Activated CD4-positive, alpha-beta T cell treated with anti-CD3 and anti-CD28 coated beads, Interleukin-2, amount 10 ng/mL, durations not matched to agents 24 days and 14 days (primary cell): Measurements from ENCODE around the gene GSE1. TPM values are rescaled to one million over a fixed set of nuclear protein-coding genes. Genes with fewer than 3 reads are reported as not detected.

Experiments used
- DNase-seq: peaks from one replicate; pipeline ENCODE4 v3.0.0; 2022
- H3K27ac Mint-ChIP-seq: one replicate; pipeline ENCODE4 v1.8.0; 2022; ENCODE audit warnings: mild to moderate bottlenecking, mixed read lengths
- H3K27me3 Mint-ChIP-seq: one replicate; pipeline ENCODE4 v1.8.0; 2022; ENCODE audit warnings: mixed read lengths
- H3K36me3 Mint-ChIP-seq: one replicate; pipeline ENCODE4 v1.8.0; 2022; ENCODE audit warnings: low read depth, mild to moderate bottlenecking, mixed read lengths
- H3K4me1 Mint-ChIP-seq: one replicate; pipeline ENCODE4 v1.8.0; 2021; ENCODE audit warnings: mixed read lengths
- H3K4me3 Mint-ChIP-seq: one replicate; pipeline ENCODE4 v1.8.0; 2022; ENCODE audit warnings: mild to moderate bottlenecking, moderate library complexity, mixed read lengths
- H3K9me3 Mint-ChIP-seq: one replicate; pipeline ENCODE4 v1.8.0; 2021; ENCODE audit warnings: mixed read lengths
- intact Hi-C: fragments of 100-400 bp; cut with micrococcal nuclease; formaldehyde crosslinking; loops from one replicate; pipeline ENCODE4 v1.15.1; 2023
- total RNA-seq: library from RNA; stranded (reverse); gene quantifications from 2 replicates; pipeline ENCODE4 v1.2.3, GENCODE V29; 2022

The GSE1 gene
- total RNA-seq, 1 donor from 2014 or later, result 37.5 TPM

DNA sequence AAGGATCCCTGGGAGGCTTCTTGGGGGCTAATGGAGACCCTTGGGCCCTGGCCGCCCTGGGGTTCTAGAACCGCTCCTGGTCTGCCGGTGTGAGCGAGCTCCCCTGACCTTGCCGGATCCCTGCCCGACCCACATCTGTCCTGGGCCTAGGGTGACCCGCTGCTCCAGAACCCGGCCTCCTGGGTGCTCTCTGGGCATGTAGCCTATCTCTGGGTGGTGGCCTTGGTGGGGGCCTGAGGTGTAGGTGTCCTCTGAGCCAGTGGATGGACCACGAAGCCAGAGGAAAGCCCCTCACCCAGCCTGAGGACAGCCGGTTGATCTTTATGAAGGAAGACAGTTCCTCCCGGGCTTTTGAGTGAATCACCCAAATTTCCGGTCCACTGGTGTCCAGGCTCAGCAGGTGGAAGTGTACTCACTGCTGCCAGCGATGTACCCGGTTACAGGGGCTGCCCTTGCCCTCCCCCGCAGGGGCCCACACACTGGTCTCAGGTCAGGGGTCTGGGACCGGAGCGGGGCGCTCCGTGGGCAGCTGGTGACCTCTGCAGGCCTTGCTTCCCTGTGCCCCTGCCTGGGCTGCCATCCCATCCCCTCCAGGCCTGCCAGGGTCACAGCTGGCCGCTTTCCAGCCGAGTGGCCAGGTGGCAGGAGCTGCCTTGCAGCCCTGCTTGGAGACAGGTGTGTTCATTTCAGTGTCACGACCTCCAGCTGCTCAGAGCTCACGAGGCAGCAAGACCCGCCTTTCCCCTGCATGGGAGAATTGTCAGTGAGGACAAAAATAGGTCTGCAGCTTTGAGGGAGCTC, 10.5 kb upstream of the GSE1 start:
- H3K27me3 Mint-ChIP-seq, result no peaks in the 10 kb centered on the region
- H3K36me3 Mint-ChIP-seq, result no peaks in the 10 kb centered on the region
- H3K9me3 Mint-ChIP-seq, result no peaks in the 10 kb centered on the region
- no peak overlapping the region for H3K4me3 Mint-ChIP-seq
- H3K27ac Mint-ChIP-seq, result no peak overlapping the region
- H3K4me1 Mint-ChIP-seq, result peaks cover 2% of the 10 kb centered on the region
- intact Hi-C loops, result no loop called here
- no peak for DNase-seq

GRCh38 chr16:85603203-85603755, 9.8 kb upstream of the GSE1 start:
- Mint-ChIP-seq H3K27me3 (no peaks in the 10 kb centered on the region), H3K4me1 (peaks cover 2% of the 10 kb centered on the region), H3K27ac (no peak overlapping the region), H3K9me3 (no peaks in the 10 kb centered on the region), H3K36me3 (no peaks in the 10 kb centered on the region), H3K4me3 (no peak overlapping the region)
- intact Hi-C loops, result no loop called here
- no peak for DNase-seq

DNA sequence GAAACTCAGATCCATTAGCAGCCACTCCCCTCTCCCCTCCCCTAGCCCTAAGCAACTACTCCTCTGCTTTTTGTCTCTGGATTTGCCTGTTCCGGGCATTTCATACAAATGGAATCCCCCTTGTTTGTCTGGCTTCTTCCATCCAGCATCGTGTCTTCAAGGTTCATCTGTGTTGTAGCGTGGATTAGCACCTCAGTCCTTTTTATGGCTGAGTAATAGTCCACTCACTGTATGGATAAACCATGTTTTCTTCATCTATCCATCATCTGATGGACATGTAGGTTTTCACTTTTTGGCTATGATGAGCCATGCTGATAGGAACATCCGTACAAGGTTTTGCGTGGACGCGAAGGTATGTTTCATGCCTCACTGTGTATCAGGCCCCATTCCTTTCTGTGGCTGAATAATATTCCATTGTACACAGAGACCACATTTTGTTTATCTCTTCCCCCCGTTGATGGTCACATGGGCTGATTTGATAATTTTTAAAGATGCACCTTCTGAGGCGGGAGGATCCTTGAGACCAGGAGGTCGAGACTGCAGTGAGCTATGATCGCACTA, 8.9 kb upstream of the GSE1 start:
- no peaks in the 10 kb centered on the region for H3K36me3 Mint-ChIP-seq
- H3K9me3 Mint-ChIP-seq, result no peaks in the 10 kb centered on the region
- no peaks in the 10 kb centered on the region for H3K27me3 Mint-ChIP-seq
- no peak overlapping the region for H3K4me3 Mint-ChIP-seq
- intact Hi-C loops, result no loop called here
- no peak overlapping the region for H3K27ac Mint-ChIP-seq
- no peak for DNase-seq
- peaks cover 5% of the 10 kb centered on the region for H3K4me1 Mint-ChIP-seq

DNA sequence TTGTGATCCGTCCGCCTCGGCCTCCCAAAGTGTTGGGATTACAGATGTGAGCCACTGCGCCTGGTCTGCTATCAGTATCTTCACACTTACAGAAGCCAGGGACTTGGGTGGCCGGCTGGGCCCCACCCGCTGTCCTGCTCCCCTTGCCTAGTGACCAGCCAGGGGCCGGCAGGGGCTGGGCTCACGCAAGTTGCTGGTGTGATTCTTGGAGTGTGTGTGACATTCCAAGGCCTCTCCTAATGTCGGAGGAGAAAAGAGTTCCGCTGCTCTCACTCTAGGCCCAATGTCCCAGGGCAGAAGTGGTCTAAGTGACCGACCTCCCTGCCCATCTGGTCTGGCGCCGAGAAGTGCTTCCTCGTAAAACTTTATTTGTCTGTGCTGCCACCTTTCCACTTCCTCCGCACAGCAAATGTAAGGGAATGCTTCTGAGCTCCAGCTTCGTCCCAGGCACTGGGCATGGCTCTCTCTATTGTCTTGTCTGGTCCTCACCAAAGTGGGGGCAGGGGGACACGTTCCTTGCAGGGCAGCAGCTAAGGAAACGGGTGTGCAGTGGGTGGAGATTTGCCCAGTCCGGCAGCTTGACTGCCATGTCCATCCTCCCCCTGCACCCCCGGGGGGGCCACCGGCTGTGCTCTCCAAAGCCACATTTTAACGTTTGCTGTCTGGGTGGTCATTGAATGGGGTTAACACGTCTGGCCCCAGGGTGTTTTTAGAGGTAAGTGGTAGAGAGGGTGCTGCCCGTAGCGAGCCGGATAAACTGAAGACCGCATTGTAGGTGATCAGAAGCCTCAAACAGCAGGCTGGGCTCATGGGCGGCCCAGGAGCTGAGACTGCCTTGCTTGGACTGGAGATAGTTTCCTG, 7.8 kb upstream of the GSE1 start:
- H3K36me3 Mint-ChIP-seq, result no peaks in the 10 kb centered on the region

GRCh38 chr16:85605912-85606841, 6.9 kb upstream of the GSE1 start:
- Mint-ChIP-seq H3K27ac (no peak overlapping the region), H3K9me3 (no peaks in the 10 kb centered on the region), H3K27me3 (peaks cover 1% of the 10 kb centered on the region), H3K36me3 (no peaks in the 10 kb centered on the region), H3K4me1 (peaks cover 16% of the 10 kb centered on the region), H3K4me3 (no peak overlapping the region)
- no peak for DNase-seq
- intact Hi-C loops, result no loop called here

More for the DNA sequence above, 7.8 kb upstream of the GSE1 start:
- Mint-ChIP-seq H3K4me3 (no peak overlapping the region), H3K27ac (no peak overlapping the region), H3K27me3 (no peaks in the 10 kb centered on the region), H3K4me1 (peaks cover 14% of the 10 kb centered on the region), H3K9me3 (no peaks in the 10 kb centered on the region)
- intact Hi-C loops, result no loop called here
- DNase-seq, result no peak

DNA sequence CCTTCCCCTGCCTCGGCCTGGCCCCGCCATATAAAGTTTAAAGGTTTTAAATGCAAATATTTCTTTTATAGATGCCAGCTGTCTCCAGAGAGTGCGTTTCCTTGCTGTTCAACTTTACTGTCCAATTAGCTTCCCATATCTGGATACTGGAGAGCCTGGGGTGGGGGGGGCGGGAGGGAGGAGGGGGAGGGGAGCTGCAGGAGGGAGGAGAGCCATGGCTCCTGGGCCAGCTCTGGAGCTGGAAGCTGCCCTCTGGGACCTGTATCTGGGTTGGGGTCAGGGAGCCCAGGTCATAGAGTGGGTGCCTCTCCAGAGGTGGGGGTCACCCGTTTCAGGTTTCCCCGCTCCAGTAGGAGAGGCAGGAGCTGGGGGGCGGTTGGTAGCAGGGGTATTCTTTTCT, 6.2 kb upstream of the GSE1 start:
- no peaks in the 10 kb centered on the region for H3K36me3 Mint-ChIP-seq
- H3K27ac Mint-ChIP-seq, result no peak overlapping the region
- no peak for DNase-seq
- H3K27me3 Mint-ChIP-seq, result peaks cover 1% of the 10 kb centered on the region
- intact Hi-C loops, result no loop called here
- H3K4me1 Mint-ChIP-seq, result peaks cover 16% of the 10 kb centered on the region
- no peak overlapping the region for H3K4me3 Mint-ChIP-seq
- H3K9me3 Mint-ChIP-seq, result no peaks in the 10 kb centered on the region

GRCh38 chr16:85607321-85607765, 5.8 kb upstream of the GSE1 start:
- intact Hi-C loops, result no loop called here
- H3K36me3 Mint-ChIP-seq, result no peaks in the 10 kb centered on the region
- peaks cover 1% of the 10 kb centered on the region for H3K27me3 Mint-ChIP-seq
- no peaks in the 10 kb centered on the region for H3K9me3 Mint-ChIP-seq
- DNase-seq, result peak; percentile 62
- H3K4me1 Mint-ChIP-seq, result peaks cover 16% of the 10 kb centered on the region
- no peak overlapping the region for H3K27ac Mint-ChIP-seq
- no peak overlapping the region for H3K4me3 Mint-ChIP-seq

DNA sequence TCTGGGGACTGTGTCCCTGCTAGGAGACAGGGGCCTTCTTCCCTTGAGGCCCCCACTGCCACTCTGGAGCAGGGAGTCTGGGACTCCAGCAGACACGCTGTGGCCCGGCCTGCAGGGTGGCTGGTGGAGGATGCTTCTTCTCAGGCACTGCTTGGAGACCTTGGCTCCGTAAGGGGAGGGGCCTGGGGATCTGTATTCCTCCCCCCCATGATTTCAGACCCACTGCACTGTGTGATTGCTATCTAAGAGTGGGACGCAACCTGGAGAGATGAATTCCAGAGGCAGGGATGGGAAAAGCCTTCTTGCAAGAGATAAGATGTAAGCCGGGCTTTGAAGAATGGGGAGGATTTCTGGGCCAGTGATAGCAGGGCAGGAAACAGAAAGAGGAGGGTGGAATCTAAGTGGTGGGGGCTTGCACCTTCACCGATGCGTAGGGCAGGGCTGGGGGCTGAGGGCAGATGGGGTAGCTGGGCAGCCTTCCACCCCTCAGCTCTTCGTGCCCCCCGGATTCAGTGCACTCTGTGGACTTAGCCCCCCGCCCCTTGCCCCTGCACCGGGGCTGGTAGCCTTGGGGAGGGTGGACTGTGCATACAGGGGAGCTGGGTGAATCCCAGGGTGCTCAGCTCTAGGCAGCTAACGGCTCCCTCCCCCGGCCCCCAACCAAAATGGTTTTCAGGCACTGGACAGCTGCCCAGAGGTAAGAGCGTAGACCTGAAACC, 5.2 kb upstream of the GSE1 start:
- Mint-ChIP-seq H3K36me3 (no peaks in the 10 kb centered on the region), H3K27me3 (peaks cover 1% of the 10 kb centered on the region), H3K27ac (no peak overlapping the region), H3K4me1 (peaks cover 16% of the 10 kb centered on the region), H3K4me3 (no peak overlapping the region), H3K9me3 (no peaks in the 10 kb centered on the region)
- intact Hi-C loops, result no loop called here
- DNase-seq, result no peak

DNA sequence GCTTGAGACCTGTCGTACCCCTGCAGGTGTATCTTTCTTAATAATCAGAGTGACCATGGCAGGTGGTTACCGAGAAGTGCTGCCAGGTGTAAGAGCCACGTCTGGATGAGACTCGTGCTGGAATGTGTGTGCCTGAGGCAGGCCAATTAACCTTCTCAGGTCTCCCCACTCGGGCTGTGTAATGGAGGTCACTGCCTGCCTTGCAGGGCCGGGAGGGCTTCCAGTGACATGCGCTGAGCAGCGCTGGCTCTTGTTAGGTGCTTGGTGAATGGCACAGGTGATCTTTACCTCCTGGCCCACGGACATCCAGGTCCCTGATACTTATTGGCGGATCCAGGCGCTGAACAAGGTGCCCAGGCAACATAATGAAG, 4.6 kb upstream of the GSE1 start:
- Mint-ChIP-seq H3K9me3 (no peaks in the 10 kb centered on the region), H3K27ac (no peak overlapping the region), H3K36me3 (no peaks in the 10 kb centered on the region), H3K27me3 (peaks cover 1% of the 10 kb centered on the region), H3K4me1 (peaks cover 16% of the 10 kb centered on the region), H3K4me3 (no peak overlapping the region)
- no peak for DNase-seq
- intact Hi-C loops, result no loop called here

- Mint-ChIP-seq H3K27me3 (peaks cover 1% of the 10 kb centered on the region), H3K27ac (no peak overlapping the region), H3K4me3 (no peak overlapping the region), H3K36me3 (no peaks in the 10 kb centered on the region), H3K4me1 (peaks cover 16% of the 10 kb centered on the region), H3K9me3 (no peaks in the 10 kb centered on the region)
- DNase-seq, result no peak
- intact Hi-C loops, result no loop called here
Observed at GRCh38 chr16:85608887-85609286, 4.2 kb upstream of the GSE1 start.

GRCh38 chr16:85609539-85609938, 3.6 kb upstream of the GSE1 start:
- Mint-ChIP-seq H3K36me3 (no peaks in the 10 kb centered on the region), H3K9me3 (no peaks in the 10 kb centered on the region), H3K27ac (peak overlapping the region; percentile 28), H3K27me3 (peaks cover 1% of the 10 kb centered on the region), H3K4me3 (no peak overlapping the region), H3K4me1 (peaks cover 16% of the 10 kb centered on the region)
- DNase-seq, result no peak
- intact Hi-C loops, result no loop called here

DNA sequence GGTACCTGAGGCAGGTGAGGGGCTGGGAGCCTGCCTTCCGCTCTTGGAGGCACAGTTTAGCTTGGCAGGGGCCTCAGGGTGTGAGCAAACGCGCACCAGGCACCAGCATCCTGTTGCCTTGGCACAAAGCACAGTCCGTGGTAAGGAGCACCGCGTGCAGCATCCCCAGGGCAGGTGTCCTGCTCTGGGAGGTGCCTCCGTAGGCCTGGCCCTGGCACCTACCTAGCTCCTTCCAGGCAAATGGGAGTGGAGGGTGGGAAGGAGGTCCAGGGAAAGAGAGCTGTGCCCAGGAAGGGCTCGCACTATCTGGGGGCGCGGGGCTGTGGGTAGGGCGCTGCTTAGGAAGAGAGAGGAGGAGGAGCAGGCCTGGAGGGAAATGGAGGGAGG, 3.1 kb upstream of the GSE1 start:
- no peaks in the 10 kb centered on the region for H3K36me3 Mint-ChIP-seq
- no peak overlapping the region for H3K27ac Mint-ChIP-seq
- intact Hi-C loops, result loop anchor here (1.0 to 5.0 kb wide), 5 partner anchors 56 to 583 kb away; partner anchors contain the start of genes GINS2 and KIAA0513
- DNase-seq, result peak; percentile 61
- H3K4me1 Mint-ChIP-seq, result peaks cover 17% of the 10 kb centered on the region
- H3K27me3 Mint-ChIP-seq, result peaks cover 1% of the 10 kb centered on the region
- no peak overlapping the region for H3K4me3 Mint-ChIP-seq
- H3K9me3 Mint-ChIP-seq, result no peaks in the 10 kb centered on the region
